ENCODE data around the gene ADORA1.

The ADORA1 gene

GRCh38 chr1:203128431-203128715 lies 847 bp downstream of the ADORA1 start:
- TF ChIP-seq CTCF (IDR thresholded peaks at IDR 0.05; ENCODE audit: low read depth, low read length) = no peak
- DNase-seq (ENCODE audit: low read depth in 2 of 2) = no peak
- H3K4me3 ChIP-seq (replicated peaks in 1 of 2; ENCODE audit: low read depth in 2 of 2, low read length in 2 of 2) = peak overlapping the region in 1 of 2 donors; percentile 56

- no peak for DNase-seq (ENCODE audit: low read depth in 2 of 2)
- H3K4me3 ChIP-seq (replicated peaks in 1 of 2; ENCODE audit: low read depth in 2 of 2, low read length in 2 of 2) = peak overlapping the region in 1 of 2 donors; percentile 56
Observed at GRCh38 chr1:203128716-203129500, 1.4 kb downstream of the ADORA1 start.

GRCh38 chr1:203129501-203130231 lies 2.1 kb downstream of the ADORA1 start:
- no peak for TF ChIP-seq CTCF (IDR thresholded peaks at IDR 0.05; ENCODE audit: low read depth, low read length)
- peak in 1 of 2 donors; percentile 18 for DNase-seq (ENCODE audit: low read depth in 2 of 2)
- peak overlapping the region in 1 of 2 donors; percentile 56 for H3K4me3 ChIP-seq (replicated peaks in 1 of 2; ENCODE audit: low read depth in 2 of 2, low read length in 2 of 2)

More at GRCh38 chr1:203128716-203129500, 1.4 kb downstream of the ADORA1 start:
- no peak for TF ChIP-seq CTCF (IDR thresholded peaks at IDR 0.05; ENCODE audit: low read depth, low read length)

GRCh38 chr1:203130358-203130985 lies 2.9 kb downstream of the ADORA1 start:
- no peak overlapping the region for H3K4me3 ChIP-seq (replicated peaks in 1 of 2; ENCODE audit: low read depth in 2 of 2, low read length in 2 of 2)
- DNase-seq (ENCODE audit: low read depth in 2 of 2) = no peak
- TF ChIP-seq CTCF (IDR thresholded peaks at IDR 0.05; ENCODE audit: low read depth, low read length) = no peak

GRCh38 chr1:203131548-203132200 lies 4.1 kb downstream of the ADORA1 start:
- DNase-seq (ENCODE audit: low read depth in 2 of 2) = no peak
- H3K4me3 ChIP-seq (replicated peaks in 1 of 2; ENCODE audit: low read depth in 2 of 2, low read length in 2 of 2) = no peak overlapping the region
- no peak for TF ChIP-seq CTCF (IDR thresholded peaks at IDR 0.05; ENCODE audit: low read depth, low read length)

- no peak for TF ChIP-seq CTCF (IDR thresholded peaks at IDR 0.05; ENCODE audit: low read depth, low read length)
- DNase-seq (ENCODE audit: low read depth in 2 of 2) = peak; percentile 35 to 91
- no peak overlapping the region for H3K4me3 ChIP-seq (replicated peaks in 1 of 2; ENCODE audit: low read depth in 2 of 2, low read length in 2 of 2)
Observed at GRCh38 chr1:203133970-203134725, 6.6 kb downstream of the ADORA1 start.

All from cardiac fibroblast (primary cell).